Measurements from ENCODE around the gene EPB41L1.

GRCh38 chr20:36274181-36274841 lies 119.8 kb downstream of the EPB41L1 start:
- TF ChIP-seq CTCF (conservative IDR thresholded peaks at IDR 0.05; ENCODE audit: low read depth, low read length) (no peak), EZH2 (IDR thresholded peaks at IDR 0.05; ENCODE audit: borderline replicate concordance, low read depth, low read length, poor library complexity, severe bottlenecking) (no peak)
